Naive thymus-derived CD4-positive, alpha-beta T cell (primary cell): ENCODE measurements around the gene LACC1. TPM values are rescaled to one million over a fixed set of nuclear protein-coding genes. Genes with fewer than 3 reads are reported as not detected.

Source experiments
- ATAC-seq: fragments of 150-1000 bp; cut with Tn5 transposase; 2 replicates; pipeline ENCODE4 v1.10.0; 2021; ENCODE audit warnings: mild to moderate bottlenecking, moderate library complexity
- CTCF ChIA-PET: fragments of 350-600 bp; sonication (Branson Sonifier 250); formaldehyde crosslinking; loops from one replicate; lab custom pipeline; 2021; ENCODE audit warnings: antibody characterized with exemption; lab: Charles Lee
- POLR2A ChIA-PET: fragments of 350-600 bp; sonication (Branson Sonifier 250); formaldehyde crosslinking; loops from one replicate; lab custom pipeline; 2021; ENCODE audit warnings: antibody characterized with exemption, inconsistent platforms; lab: Charles Lee
- DNase-seq, 9 donors: peaks; one replicate each; pipeline versions ENCODE4 v3.0.0 to v3.0.0-alpha.2; 2020 to 2022; ENCODE audit warnings: mixed read lengths in 1 of 9
- H3K27ac ChIP-seq: one replicate; pipeline ENCODE4 v1.7.0; 2013; ENCODE audit warnings: mild to moderate bottlenecking, low read depth, low read length, moderate library complexity
- H3K27me3 ChIP-seq, 2 donors: one replicate each; pipeline ENCODE4 v1.7.0; 2013; ENCODE audit warnings: low read length in 2 of 2, mild to moderate bottlenecking in 2 of 2, moderate library complexity in 2 of 2; ENCODE audit not compliant: control insufficient read depth in 2 of 2, insufficient read depth in 2 of 2
- H3K36me3 ChIP-seq, 3 experiments: 1 replicate in 2 of 3; 2 replicates in 1 of 3; pipeline ENCODE4 v1.7.0; 2013; ENCODE audit warnings: low read length in 3 of 3, mild to moderate bottlenecking in 3 of 3, moderate library complexity in 1 of 3; ENCODE audit not compliant: insufficient read depth in 3 of 3, control insufficient read depth in 2 of 3
- H3K4me1 ChIP-seq, 2 donors: one replicate each; pipeline ENCODE4 v1.7.0; 2013; ENCODE audit warnings: low read length in 2 of 2, mild to moderate bottlenecking in 2 of 2, moderate library complexity in 1 of 2; ENCODE audit not compliant: control insufficient read depth in 2 of 2, insufficient read depth in 2 of 2
- H3K4me3 ChIP-seq: 2 replicates; pipeline ENCODE4 v1.7.0; 2013; ENCODE audit warnings: mild to moderate bottlenecking, low read length
- H3K9me3 ChIP-seq, 3 experiments: 1 replicate in 2 of 3; 2 replicates in 1 of 3; pipeline ENCODE4 v1.7.0; 2013; ENCODE audit warnings: low read length in 3 of 3; ENCODE audit not compliant: control insufficient read depth in 2 of 3
- H3K27ac Mint-ChIP-seq, 9 donors: one replicate each; pipeline ENCODE4 v1.8.0; 2020 to 2022; ENCODE audit warnings: mixed read lengths in 9 of 9, mild to moderate bottlenecking in 8 of 9, moderate library complexity in 5 of 9, inconsistent platforms in 2 of 9
- H3K27me3 Mint-ChIP-seq, 5 donors: one replicate each; pipeline ENCODE4 v1.8.0; 2021 to 2022; ENCODE audit warnings: mixed read lengths in 5 of 5, mild to moderate bottlenecking in 1 of 5
- H3K36me3 Mint-ChIP-seq, 5 donors: one replicate each; pipeline ENCODE4 v1.8.0; 2020 to 2022; ENCODE audit warnings: mixed read lengths in 5 of 5, mild to moderate bottlenecking in 3 of 5, inconsistent platforms in 1 of 5
- H3K4me1 Mint-ChIP-seq, 7 donors: one replicate each; pipeline ENCODE4 v1.8.0; 2020 to 2022; ENCODE audit warnings: mixed read lengths in 7 of 7, mild to moderate bottlenecking in 3 of 7, inconsistent platforms in 1 of 7
- H3K4me3 Mint-ChIP-seq, 10 donors: one replicate each; pipeline ENCODE4 v1.8.0; 2020 to 2022; ENCODE audit warnings: mild to moderate bottlenecking in 10 of 10, mixed read lengths in 10 of 10, moderate library complexity in 6 of 10, inconsistent platforms in 2 of 10
- H3K9me3 Mint-ChIP-seq, 11 donors: one replicate each; pipeline ENCODE4 v1.8.0; 2020 to 2022; ENCODE audit warnings: mixed read lengths in 11 of 11, mild to moderate bottlenecking in 4 of 11, inconsistent platforms in 1 of 11, moderate library complexity in 1 of 11
- intact Hi-C, 2 donors: fragments of 100-400 bp; cut with micrococcal nuclease; formaldehyde crosslinking; loops; one replicate each; pipeline ENCODE4 v1.15.1; 2023
- polyA plus RNA-seq, 2 donors: library from polyadenylated mRNA; unstranded; fragments of 300-500 nt; fragmentation: Illumina TruSeq; gene quantifications; one replicate each; pipeline ENCODE4 v1.2.3, GENCODE V29; 2021
- total RNA-seq, 6 experiments: library from RNA in 5 of 6; stranded (reverse) in 5 of 6; gene quantifications; 1 replicate in 5 of 6; 2 replicates in 1 of 6; pipeline ENCODE4 v1.2.3 and lab custom pipeline; 2021 to 2026

Gene LACC1
- total and polyA plus RNA-seq, 7 experiments from 2014 or later, result 0.65 to 5.3 (median 2.8) TPM; not detected in 1

GRCh38 chr13:43942286-43942685, 62.6 kb downstream of the LACC1 start:
- Mint-ChIP-seq H3K27ac (no peak overlapping the region), H3K9me3 (no peaks in the 10 kb centered on the region), H3K4me3 (no peak overlapping the region), H3K36me3 (no peaks in the 10 kb centered on the region), H3K4me1 (no peaks in the 10 kb centered on the region), H3K27me3 (peaks cover 9 to 27% (median 16%) of the 10 kb centered on the region in 5 donors)
- Histone ChIP-seq H3K4me3 (no peak overlapping the region), H3K36me3 (no peaks in the 10 kb centered on the region), H3K4me1 (no peaks in the 10 kb centered on the region), H3K9me3 (no peaks in the 10 kb centered on the region), H3K27ac (no peak overlapping the region), H3K27me3 (no peaks in the 10 kb centered on the region)
- no peak for ATAC-seq
- POLR2A ChIA-PET, result no interaction called here
- CTCF ChIA-PET, result no interaction called here
- intact Hi-C loops, result no loop called here
- no peak for DNase-seq

Other genes with a start within 250 kb of the LACC1 start
- under 1 TPM in 1 of 5 experiments, not detected in 4; 0.17 TPM for gene ENOX1, start 92.9 kb upstream of the LACC1 start, total RNA-seq
- not detected for gene ENOX1, start 92.9 kb upstream of the LACC1 start, polyA plus RNA-seq
- 1 to 10 TPM; 1.1 to 2.3 (median 1.4) TPM for gene CCDC122, start 164 bp upstream of the LACC1 start, total RNA-seq
- gene CCDC122, start 164 bp upstream of the LACC1 start, polyA plus RNA-seq, result not detected